NCI-H460 (cell line): Measurements from ENCODE around the gene PDE9A. TPM values are rescaled to one million over a fixed set of nuclear protein-coding genes. Genes with fewer than 3 reads are reported as not detected.
"Not testable (repeated sequence)": the region's sequence is repeated elsewhere in the genome, so short reads cannot be mapped to it uniquely, and the experiment has no call there.

Source experiments
- DNase-seq: peaks from one replicate; pipeline ENCODE4 v3.0.0-alpha.2; 2016; ENCODE audit warnings: low read depth; ENCODE audit errors: extremely low read depth
- total RNA-seq: library from RNA; depleted of rRNA; stranded (reverse); fragments of >200 nt; shearing (Covaris generic); gene quantifications from 2 replicates; pipeline ENCODE4 v1.2.3, GENCODE V29; 2014

The PDE9A gene
- total RNA-seq, 1 experiment from 2014 or later = 5.3 TPM

GRCh38 chr21:42623694-42624093 is 29.7 kb upstream of the PDE9A start:
- no peak for DNase-seq

DNA sequence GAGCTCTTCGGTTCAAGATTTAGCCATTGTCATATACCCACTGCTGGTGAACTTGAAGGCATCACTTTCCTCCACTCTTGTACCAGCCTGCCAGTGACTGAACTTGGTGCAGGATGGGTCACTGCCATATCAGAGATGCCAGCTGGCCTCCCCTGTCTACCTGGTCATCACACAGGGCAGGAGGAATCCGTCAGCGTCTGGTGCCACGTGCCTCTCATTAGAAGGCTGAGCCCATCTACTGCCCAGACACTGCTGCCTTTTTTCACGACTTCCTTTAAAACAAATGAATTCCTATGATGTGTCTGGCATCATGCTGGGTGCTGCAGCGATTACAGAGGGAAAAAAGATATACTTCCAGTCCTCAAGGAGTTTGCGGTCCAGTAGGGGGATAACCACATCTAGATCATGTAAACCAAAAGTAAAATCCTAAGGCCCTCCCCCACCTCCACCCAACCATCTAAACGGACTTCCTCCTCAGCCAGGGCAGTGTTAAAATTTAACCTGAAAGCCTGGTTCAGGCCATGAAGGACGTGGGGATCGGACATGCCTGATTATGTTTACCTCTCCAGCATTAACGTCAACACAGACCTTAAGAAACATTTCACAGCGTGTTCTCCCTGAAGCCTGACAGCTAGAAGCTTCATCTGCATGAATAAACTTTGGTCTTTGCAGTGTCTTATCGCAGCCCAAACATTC is 29.2 kb upstream of the PDE9A start:
- no peak for DNase-seq

- no peak for DNase-seq
Observed at GRCh38 chr21:42624936-42625335, 28.5 kb upstream of the PDE9A start.

DNA sequence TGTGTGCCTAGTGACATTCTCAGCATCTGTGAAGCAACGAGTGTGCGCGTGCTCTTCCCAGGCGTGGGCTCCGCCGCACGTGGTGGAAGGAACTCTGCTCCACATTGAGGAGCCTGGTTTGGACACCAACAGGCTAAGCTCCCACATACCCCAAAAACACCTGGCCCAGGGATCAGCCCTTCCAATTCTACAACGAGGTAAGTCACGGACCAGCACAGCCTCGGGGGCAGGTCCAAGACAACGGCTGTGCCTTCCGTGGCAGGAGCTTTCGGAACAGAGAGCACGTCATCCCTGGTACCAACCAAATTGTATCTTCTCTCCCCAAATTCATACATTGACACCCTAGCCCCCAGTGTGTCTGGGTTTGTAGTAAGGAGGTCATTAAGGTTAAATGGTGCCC is 27.2 kb upstream of the PDE9A start:
- no peak for DNase-seq

GRCh38 chr21:42627527-42628289 is 25.7 kb upstream of the PDE9A start:
- no peak for DNase-seq

DNA sequence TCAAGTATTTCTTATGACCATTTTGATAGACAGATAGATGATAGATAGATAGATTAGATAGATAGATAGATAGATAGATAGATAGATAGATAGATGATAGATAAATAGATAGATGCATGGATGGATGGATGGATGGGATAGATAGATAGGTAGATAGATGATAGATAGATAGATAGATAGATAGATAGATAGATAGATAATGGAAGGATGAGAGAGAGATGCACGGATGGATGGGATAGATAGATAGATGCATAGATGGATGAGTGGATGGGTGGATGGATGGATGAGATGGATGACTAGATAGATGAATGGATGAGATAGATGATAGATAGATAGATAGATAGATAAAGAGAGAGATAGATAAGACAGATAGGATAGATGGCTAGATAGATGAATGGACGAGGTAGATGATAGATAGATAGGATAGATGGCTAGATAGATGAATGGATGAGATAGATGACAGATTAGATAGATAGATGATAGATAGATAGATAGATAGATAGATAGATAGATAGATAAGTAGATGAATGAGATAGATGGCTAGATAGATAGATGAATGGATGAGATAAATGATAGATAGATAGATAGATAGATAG is 24.9 kb upstream of the PDE9A start:
- DNase-seq = not testable (repeated sequence)

DNA sequence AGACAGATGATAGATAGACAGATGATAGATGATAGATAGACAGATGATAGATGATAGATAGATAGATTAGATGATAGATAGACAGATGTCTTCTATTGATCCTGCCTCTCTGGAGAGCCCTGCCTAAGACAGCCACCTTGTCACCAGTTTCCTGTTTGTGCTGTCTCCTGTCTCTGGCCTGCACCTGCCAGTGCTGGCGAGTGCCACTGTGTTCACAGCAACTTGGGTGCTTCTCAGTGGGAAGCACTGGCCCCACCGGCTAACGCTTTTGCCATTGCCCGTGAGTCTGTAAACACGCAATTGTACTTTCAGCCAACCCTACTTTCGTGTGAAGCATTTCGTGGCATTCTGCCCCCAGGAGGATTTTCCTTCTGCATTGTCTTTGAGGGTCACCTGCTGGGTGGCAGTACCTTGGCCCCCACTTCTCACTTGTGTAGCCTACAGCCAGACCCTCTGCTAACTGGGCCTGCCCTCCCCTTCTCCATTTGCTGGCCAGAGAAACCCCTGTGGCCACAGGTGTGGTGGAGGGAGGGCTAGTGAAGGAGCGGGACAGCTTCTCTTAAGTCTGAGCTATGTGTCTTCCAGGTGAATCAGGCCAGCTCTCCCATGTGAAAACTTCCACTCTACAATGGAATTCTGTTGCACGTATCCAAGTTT is 23.4 kb upstream of the PDE9A start:
- no peak for DNase-seq

DNA sequence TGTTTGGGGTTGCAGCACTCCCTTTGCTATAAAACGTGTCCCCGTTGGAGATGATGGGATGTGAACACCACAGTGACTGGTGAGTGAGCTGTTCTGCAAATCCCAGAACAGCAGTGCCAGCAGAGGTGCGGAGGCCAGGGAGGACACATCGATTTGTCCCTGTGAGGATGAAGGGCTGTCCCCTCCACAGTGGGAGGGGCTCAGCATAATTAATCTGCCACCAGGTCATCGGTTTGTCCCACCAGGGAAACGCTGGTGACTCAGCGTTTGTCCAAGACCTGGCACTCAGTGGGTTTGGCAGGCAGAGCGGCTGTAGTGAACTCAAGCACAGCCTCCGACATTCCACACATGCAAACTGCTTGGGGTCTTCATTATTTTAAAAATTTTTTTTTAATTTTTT is 22.8 kb upstream of the PDE9A start:
- no peak for DNase-seq

GRCh38 chr21:42631142-42631541 is 22.3 kb upstream of the PDE9A start:
- DNase-seq = no peak

DNA sequence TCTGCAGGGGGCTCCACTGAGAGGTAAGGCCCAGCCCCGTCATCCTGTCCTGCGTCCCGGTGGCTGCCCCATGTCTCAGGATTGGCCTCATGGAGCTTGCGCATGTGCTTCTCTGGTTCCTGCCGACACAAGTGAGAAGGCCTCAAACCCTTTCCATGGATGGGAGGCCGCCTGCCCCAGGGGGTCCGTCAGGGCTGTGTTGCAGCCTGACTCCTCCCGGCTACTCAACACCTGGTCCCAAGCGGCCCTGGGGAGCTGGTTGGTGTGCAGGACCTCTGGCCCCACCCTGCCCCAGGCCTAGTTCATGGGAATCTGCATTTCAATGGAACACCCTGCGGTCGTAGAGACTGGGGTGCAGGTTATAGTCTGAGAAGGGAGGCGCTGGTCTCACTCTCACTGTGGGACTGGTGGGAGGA is 21.1 kb upstream of the PDE9A start:
- DNase-seq = no peak

- no peak for DNase-seq
Observed at GRCh38 chr21:42632771-42633690, 20.4 kb upstream of the PDE9A start.

GRCh38 chr21:42633858-42634257 is 19.6 kb upstream of the PDE9A start:
- no peak for DNase-seq

DNA sequence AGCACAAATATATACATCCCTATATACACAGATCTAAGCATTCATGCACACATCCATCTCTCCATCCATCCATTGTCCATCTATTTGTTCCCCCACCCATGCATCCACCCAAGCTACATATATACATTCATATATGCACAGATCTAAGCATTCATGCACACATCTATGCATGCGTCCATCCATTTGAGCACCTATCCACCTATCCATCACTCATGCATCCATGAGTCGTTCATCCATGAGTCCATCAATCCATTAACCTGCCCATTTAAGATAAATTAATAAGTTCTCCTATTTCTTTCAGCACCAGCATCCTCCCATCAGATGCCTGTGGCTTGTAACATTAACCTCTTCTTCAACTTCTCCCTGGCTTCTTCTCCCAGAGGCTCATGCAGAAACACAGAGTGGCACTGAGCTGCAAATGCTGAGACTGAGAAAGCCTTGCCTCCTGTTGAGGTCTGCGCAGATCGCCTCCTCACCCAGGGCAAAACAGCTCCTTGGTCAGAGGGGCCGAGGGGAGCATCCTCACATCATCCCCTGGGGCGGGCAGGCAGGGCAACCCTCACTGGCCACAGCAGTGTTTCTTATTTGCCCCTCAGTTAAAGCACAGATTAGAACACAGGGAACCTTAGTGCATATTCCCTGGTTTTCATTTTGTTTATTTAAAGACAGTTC is 17.4 kb upstream of the PDE9A start:
- DNase-seq = no peak

GRCh38 chr21:42636520-42637266 is 16.7 kb upstream of the PDE9A start:
- DNase-seq = no peak

- DNase-seq = no peak
Observed at GRCh38 chr21:42637267-42638041, 16.0 kb upstream of the PDE9A start.

DNA sequence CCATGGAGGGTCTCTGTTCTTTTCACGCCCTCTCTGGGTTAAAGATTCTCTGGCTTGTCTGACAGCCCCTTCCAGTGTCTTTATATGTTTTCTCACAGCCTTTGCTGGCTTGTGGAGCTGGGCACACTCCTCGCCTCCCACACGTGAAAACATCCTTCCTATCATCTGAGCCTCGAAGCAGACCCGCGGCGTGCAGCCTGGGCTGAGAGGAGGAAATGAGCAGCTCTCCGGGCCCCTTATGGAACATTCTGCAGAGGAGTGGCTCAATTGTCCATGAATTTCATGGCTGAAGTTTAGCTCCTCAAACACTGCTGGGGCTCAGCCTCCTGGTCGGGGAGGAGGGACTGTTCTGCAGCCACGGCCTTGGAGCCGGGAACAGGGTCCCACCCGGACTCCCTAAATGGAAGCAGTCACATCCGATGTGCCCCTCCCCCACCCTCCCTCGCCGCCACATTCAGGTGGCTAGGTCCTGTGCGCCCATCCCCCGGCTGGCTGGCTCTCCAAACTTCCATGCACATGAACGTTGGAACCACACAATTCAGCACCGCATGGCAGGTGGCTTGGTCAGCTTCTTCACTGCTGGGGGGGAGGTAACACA is 15.1 kb upstream of the PDE9A start:
- no peak for DNase-seq

DNA sequence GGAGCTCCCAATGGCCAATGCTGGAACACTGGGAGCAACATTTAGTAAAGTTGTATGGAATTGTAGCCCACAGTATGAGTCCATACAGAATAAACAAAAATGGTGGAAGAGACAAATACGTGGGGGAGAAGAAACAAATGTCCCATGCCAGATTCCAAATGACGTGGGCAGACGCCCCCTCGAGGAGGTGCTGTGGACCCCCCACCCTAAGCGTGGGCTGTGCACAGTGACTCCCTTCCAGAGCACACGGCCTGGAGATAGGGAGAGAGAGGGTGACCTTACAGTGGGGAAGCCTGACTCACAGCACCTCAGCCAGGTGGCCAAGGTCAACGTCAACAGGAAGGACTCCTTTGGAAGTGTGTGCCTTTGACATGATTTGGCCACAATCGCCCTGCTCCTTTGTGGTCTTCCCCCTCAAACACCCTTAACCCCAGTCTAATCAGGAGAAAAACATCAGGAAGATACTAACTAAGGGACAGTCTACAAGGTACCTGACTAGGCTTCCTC is 13.7 kb upstream of the PDE9A start:
- no peak for DNase-seq

- no peak for DNase-seq
Observed at GRCh38 chr21:42640486-42640885, 12.9 kb upstream of the PDE9A start.
